Astrocyte of the spinal cord (primary cell): Measurements from ENCODE around the gene RB1.
"Not testable (repeated sequence)": the region's sequence is repeated elsewhere in the genome, so short reads cannot be mapped to it uniquely, and the experiment has no call there.

ENCODE experiments used
- DNase-seq: peaks from one replicate; pipeline ENCODE4 v3.0.0; 2011; ENCODE audit warnings: low read depth, low spot score
- H3K4me3 ChIP-seq: 2 replicates; pipeline ENCODE4 v1.5.1; 2011; ENCODE audit warnings: low read depth, mild to moderate bottlenecking, low read length, moderate library complexity
- in situ Hi-C: cut with HindIII; loops from 2 replicates; pipeline ENCODE4 v1.10.0; 2017; ENCODE audit warnings: low sequenced_read_pairs
- TF ChIP-seq, protein P1 (sequence below): IDR thresholded peaks from 2 replicates; pipeline ENCODE4 v1.5.1; 2012; ENCODE audit warnings: low read depth, mild to moderate bottlenecking, low read length, inconsistent platforms

The RB1 gene

DNA sequence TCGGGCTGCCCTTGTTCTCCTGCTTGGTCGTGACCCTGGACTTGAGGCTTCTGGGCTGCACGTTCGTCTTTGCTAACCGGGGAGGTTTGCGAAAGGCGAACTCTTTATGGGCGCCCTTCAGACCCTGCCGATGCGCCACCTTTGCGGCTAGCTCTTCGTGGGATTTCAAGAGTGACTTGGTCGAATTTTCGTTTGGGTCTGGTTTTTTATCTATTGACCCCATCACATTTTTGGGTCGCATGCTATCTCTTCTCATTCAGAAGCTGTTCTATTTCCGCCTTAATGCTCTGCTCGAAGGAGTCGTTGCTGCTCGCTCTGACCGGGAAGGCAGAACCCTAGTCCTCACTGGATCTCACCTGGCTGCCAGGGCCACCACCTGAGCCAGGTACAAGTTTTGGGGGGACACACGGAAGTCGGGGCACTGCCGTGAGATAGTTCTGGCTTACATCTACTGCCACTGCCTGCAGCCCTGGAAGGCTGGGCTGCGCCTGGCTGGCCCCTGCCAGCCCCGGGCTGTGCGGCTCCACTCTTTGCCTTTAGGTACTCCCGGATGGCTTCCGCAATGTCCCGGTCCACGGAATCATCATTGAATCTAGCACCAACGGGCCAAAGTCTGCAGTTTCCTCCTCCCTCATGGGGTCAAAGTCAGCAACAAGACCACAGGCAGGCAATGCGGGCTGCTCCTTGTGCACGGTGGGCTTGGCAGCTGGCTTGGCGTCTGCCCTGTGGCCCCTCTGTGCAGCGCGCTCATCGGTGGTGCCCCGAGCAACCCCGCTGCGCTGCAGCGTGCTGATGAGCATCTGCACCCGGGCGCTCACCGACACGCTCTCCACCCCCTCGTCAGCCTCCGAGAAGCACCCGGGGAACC is 16.2 kb downstream of the RB1 start:
- in situ Hi-C loops, result no loop called here
- TF ChIP-seq, protein P1, sequence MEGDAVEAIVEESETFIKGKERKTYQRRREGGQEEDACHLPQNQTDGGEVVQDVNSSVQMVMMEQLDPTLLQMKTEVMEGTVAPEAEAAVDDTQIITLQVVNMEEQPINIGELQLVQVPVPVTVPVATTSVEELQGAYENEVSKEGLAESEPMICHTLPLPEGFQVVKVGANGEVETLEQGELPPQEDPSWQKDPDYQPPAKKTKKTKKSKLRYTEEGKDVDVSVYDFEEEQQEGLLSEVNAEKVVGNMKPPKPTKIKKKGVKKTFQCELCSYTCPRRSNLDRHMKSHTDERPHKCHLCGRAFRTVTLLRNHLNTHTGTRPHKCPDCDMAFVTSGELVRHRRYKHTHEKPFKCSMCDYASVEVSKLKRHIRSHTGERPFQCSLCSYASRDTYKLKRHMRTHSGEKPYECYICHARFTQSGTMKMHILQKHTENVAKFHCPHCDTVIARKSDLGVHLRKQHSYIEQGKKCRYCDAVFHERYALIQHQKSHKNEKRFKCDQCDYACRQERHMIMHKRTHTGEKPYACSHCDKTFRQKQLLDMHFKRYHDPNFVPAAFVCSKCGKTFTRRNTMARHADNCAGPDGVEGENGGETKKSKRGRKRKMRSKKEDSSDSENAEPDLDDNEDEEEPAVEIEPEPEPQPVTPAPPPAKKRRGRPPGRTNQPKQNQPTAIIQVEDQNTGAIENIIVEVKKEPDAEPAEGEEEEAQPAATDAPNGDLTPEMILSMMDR, result no peak
- DNase-seq, result no peak
- H3K4me3 ChIP-seq, result no peak overlapping the region

DNA sequence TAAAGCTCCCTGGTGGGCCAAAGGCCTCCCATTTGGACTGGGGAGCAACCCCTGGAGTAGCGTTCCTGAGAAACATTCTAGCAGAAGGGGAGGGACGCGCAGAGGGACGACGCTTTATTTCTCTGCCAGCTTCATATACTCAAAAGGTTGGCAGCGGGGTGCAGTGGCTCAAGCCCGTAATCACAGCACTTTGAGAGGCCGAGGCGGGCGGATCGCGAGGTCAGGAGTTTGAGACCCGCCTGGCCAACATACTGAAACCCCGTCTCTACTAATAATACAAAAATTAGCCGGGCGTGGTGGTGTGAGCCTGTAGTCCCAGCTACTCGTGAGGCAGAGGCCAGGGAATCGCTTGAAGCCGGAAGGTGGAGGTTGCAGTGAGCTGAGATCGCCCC is 16.8 kb downstream of the RB1 start:
- no peak for DNase-seq
- in situ Hi-C loops, result no loop called here
- TF ChIP-seq, protein P1, result no peak
- H3K4me3 ChIP-seq, result no peak overlapping the region

DNA sequence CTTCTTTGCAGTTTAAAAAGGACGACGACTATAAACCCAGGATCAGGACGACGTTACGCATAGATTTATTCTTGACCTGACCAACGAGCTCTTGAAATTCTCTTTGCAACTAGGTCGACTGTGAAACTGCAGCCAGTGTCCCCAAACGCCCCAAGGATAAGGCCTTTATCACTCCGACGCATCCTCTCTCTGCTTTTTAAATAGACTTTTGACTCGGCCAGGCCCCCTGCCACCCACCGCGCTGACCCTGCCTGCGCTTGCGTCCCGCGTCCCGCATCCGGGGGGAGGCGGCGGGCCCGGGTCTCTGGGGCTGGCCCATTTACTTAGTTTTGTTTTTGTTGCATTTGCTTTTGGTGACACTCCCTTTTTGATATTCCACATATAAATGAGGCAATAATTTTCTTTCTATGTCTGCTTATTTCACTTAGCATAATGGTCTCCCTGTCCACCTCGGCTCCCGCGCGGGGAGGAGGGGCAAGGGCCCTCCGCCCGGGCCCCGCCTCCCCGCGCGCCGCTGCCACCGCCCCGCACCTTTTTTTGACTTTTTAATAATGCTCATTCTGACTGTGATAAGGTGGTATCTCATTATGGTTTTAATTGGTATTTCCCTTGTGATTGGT is 17.4 kb downstream of the RB1 start:
- DNase-seq, result no peak
- in situ Hi-C loops, result no loop called here
- peak overlapping the region; percentile 12 for H3K4me3 ChIP-seq
- TF ChIP-seq, protein P1, result no peak

DNA sequence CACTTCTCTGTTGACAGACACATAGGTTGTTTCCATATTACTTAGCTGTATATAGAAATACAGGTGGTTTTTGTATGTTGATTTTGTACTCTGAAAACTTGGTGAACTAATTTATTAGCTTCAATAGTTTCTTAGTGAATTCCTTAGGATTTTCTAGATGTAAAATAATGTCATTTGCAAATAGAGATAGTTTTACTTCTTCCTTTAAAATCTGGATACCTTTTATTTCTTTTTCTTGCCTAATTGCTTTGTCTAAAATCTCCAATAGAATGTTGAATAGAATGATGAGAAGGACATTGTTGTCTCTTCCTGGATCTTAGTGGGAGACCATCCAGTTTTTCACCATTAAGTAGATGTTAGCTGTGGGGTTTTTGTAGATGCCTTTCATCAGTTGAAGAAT is 18.7 kb downstream of the RB1 start:
- DNase-seq, result no peak
- in situ Hi-C loops, result no loop called here
- TF ChIP-seq, protein P1, result no peak
- no peak overlapping the region for H3K4me3 ChIP-seq

DNA sequence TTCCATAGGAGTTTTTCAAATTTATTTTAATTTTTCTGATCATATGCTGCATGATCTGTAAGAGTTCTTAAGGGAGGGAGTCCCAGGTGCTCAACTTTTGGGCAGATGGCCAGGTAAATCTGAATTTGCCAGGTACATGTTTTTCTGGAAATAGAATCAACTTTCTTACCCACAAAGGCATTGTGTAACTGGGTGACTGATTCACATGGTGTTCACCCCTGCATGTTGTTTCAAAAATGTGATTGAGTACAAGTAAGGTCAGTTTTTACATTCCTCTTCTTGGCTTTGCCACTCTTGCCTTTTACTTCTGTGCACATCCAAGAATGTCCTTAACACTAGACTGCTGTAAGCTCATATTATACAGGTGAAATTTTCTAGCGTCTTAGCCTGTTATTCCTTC is 30.4 kb downstream of the RB1 start:
- no peak overlapping the region for H3K4me3 ChIP-seq
- TF ChIP-seq, protein P1, result no peak
- peak; percentile 4 for DNase-seq
- in situ Hi-C loops, result no loop called here

DNA sequence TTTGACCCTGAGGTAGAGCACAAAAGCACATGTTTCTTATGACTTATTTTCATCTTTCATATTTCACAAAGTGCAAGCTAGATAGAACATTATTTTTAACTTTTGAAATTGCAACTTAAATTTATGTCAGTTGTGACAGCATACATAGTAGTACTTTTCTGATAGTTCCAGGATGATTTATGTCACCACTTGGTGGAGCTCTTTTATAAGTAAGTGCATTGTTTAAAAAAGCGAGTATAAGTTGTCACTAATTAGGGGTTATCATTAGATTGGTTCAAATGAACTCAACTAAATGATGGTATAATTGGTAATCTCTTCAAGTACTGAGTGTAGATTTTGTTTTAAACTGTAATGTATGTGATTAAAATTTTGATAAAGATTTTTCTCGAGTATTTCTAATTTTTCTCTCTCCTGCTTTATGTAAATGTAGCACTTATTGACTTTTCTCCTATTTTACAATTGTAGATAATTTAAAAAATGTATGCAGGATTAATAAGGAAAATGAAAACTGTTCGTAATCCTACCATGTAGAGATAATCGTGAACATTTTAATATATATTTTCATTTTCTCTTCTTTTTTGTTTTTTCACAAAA is 31.1 kb downstream of the RB1 start:
- DNase-seq, result peak; percentile 59
- H3K4me3 ChIP-seq, result no peak overlapping the region
- TF ChIP-seq, protein P1, result peak; percentile 51
- in situ Hi-C loops, result no loop called here

DNA sequence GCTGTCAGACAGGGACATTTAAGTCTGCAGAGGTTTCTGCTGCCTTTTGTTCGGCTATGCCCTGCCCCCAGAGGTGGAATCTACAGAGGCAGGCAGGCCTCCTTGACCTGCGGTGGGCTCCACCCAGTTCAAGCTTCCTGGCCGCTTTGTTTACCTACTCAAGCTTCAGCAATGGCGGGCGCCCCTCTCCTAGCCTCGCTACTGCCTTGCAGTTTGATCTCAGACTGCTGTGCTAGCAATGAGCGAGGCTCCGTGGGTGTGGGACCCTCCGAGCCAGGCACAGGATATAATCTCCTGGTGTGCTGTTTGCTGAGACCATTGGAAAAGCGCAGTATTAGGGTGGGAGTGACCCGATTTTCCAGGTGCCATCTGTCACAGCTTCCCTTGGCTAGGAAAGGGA is 35.6 kb downstream of the RB1 start:
- in situ Hi-C loops, DNase-seq, H3K4me3 ChIP-seq: not testable (repeated sequence)
